Activated CD4-positive, alpha-beta T cell treated with anti-CD3 and anti-CD28 coated beads for 24 hours (primary cell): ENCODE data around the gene TDRD9.

Experiments used
- DNase-seq, 2 donors: peaks; one replicate each; pipeline ENCODE4 v3.0.0-alpha.2; 2020; ENCODE audit warnings: low read depth in 2 of 2

Gene TDRD9

DNA sequence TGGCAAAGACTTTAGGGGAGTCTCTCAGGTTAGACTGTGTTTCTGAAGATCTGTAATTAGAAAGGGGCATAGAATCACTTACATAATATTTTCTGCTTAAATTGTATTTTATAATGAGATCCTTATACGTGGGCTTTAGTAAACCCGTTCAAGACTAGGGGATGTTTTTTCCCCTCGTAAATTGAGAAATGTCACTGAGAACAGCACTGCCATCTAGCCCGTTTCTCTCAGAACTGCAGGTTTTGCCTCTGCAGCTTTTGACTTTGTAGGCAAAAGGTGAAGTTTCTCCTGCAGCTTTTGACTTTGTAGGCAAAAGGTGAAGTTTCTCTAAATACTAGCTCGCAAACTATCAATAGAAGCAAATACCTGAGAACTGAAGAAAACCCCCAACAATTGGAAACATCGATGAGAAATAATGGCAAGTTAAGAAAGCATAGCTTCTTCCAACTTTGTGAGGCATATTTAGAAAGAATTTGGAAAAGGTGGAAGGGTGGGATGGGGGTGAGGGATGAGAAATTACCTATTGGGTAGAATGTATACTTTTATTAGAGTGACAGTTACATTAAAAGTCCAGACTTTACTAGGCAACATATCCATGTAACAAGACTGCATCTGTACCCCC lies 147.4 kb downstream of the TDRD9 start:
- DNase-seq: no peak

DNA sequence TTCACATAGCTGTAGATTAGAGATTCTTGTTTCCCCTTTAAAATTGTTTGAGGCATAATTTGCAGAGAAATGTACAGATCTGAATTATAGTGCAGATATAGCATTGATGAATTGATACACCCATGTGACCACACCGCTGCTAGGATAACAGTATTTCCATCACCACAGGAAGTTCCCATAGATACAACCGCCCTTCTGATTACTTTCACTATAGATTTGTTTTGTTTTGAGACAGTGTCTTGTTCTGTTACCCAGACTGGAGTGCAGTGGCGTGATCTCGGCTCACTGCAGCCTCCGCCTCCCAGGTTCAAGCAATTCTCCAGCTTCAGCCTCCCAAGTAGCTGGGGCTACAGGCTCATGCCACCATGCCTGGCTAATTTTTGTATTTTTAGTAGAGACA lies 148.5 kb downstream of the TDRD9 start:
- no peak for DNase-seq

- peak; percentile 76 to 80 for DNase-seq
Observed at GRCh38 chr14:104078031-104078455, 149.8 kb downstream of the TDRD9 start.

DNA sequence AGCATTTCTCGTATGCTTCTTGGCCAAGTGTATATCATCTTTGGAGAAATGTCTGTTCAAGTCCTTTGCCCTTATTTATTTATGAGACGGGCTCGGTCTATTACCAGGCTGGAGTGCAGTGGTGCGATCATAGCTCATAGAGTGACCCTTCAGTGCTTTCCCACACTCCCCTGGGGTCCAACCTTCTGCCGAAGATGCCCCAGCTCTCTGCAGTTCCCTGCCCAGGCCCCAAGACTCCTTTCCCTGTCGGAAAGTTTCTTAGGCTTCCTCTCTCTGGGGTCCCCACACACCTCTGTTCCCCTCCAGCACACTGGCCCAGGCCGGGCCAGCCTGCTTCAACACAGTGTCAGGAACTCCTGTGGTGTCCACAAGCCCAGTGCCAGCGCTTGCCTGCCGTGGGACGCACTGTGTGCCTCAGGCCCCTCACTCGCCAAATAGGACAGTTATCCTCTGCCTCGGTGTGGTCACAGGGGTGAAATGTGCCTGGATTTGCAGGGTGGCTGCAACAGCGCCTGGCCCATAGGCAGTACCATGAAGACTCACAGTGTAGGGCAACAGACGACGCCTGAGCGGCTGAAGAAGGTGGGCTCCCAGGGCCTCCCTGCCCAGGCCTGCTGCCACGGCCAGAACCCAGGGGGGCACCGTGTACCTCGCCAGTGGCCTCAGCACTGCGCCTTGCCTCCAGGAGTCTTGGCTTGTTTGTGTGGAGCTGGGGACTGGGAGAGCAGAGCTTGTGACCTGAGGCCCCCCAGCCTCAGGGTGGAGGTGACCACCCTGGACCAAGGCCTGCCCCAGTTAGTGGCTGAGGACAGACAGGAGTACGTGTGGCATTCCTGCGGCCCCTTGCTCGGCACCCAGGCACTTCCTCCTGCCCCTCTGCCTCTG lies 152.4 kb downstream of the TDRD9 start:
- no peak for DNase-seq

DNA sequence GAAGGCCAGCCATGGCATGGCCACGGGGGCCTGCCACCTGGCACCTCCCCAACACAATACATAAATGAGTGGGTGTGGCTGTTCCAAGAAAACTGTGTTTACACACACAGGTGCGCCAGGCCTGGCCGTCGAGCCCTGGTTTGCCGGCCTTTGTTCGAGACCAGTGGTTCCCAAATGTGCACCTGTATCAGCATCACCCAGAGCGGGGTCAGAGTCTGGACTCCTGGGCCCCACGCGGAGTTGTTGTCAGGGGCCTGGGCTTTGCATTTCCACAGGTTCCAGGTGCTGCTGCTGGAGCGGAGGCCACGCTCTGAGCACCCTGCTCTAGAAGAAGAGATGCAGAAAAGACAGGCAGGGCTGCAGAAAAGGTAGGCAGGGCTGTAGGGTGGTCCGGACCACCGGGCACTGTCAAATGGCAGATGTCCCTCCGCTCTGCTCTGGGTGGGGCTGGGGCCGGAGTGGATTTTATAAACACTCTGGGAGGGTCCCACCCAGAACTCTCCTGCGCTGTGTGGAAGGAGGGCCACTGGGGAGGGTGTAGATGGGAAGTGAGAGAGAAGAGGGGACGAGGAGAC lies 153.1 kb downstream of the TDRD9 start:
- no peak for DNase-seq

- DNase-seq: no peak
Observed at GRCh38 chr14:104081951-104082464, 153.8 kb downstream of the TDRD9 start.

- DNase-seq: no peak
Observed at GRCh38 chr14:104082807-104083206, 154.6 kb downstream of the TDRD9 start.

- DNase-seq: no peak
Observed at GRCh38 chr14:104084251-104085002, 156.2 kb downstream of the TDRD9 start.

GRCh38 chr14:104085032-104085888 lies 157.0 kb downstream of the TDRD9 start, which contains the start of gene ASPG:
TSS of gene ASPG (plus strand) at chr14:104085700. CDS start at chr14:104085771, 71 bp downstream.
- DNase-seq: no peak

GRCh38 chr14:104085889-104086201 lies 157.6 kb downstream of the TDRD9 start:
- DNase-seq: no peak

DNA sequence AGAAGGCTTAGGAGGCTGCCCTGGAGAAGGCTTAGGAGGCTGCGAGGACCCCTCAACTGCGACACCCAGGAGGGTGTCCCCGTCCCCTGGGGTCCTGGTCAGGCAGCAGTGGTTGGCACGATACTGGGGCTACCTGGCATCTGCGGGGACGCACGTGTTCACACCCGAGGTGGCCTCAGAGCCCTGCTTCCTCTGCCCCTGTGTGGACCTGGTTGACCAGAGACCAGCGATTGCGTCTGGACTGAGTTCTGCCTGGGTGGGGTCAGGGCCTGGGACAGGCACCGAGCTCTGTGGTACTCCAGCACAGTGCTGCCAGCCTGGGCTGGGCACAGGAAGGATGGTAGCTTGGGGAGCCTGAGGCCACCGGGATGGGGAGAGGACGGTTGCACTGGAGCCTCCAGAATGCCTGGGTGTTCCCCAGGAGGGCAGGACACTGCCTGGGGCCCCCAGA lies 158.0 kb downstream of the TDRD9 start:
- DNase-seq: no peak

- DNase-seq: no peak
Observed at GRCh38 chr14:104086661-104087461, 158.6 kb downstream of the TDRD9 start.

DNA sequence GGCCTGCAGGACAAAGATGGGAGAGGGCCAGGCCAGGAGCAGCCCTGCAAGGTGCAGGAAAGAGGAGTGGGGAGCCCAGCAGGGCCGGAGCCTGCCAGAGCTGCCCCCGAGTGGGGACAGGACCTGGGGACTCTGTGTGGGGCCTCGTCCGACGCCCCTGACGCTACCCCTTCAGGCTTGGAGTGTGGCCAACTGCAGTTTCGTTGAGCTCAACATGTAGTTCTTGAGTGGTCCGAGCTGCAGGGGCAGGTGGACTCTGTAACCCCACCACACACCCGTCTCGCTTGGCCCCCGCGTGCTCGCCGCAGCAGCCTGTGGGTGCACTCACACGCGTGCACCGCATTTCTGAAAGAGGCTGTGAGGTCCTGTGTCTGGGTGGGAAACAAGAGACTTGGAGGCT lies 159.2 kb downstream of the TDRD9 start:
- no peak for DNase-seq

DNA sequence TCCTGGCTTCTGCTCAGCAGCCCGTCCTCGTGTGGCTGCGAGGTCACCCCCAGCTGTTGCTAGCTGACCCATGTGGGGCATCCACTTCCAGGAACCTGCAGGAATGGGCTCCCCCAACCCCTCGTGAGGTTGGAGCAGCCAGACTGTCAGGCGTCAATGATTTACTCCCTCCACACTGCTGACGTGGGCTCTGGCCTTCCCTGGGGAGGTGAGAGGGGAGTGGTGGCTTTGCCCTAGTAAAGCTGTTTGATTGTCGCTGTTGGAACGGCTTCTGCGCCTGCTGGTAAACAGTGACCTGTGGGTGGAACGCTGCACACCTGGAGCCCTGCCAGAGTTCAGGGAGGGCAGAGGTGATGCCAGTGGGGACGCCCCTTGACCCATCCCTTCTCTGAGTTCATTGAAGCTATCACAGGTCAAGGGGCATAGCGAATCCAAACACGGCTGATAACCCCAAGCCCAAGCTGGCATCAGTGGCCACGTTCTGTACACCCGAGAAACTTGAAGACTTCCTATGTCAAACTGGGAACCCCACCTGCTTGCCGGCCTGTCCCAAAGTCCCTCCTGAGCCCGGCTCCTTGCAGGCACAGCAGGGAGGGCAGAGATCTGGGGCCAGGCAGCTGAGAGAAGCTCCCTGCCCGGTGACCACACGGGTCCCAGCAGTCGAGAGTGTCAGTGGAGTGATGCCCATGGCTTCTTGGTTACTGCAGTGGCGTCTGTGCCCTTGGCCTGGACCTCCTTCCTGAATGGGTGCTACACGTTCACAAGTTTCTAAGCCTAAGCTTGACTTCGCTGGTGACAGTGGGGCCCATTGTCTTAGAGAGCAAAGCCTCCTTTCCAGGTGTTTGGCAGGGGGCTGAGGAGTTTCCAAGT lies 160.0 kb downstream of the TDRD9 start:
- no peak for DNase-seq

GRCh38 chr14:104090071-104090748 lies 162.0 kb downstream of the TDRD9 start:
- no peak for DNase-seq

DNA sequence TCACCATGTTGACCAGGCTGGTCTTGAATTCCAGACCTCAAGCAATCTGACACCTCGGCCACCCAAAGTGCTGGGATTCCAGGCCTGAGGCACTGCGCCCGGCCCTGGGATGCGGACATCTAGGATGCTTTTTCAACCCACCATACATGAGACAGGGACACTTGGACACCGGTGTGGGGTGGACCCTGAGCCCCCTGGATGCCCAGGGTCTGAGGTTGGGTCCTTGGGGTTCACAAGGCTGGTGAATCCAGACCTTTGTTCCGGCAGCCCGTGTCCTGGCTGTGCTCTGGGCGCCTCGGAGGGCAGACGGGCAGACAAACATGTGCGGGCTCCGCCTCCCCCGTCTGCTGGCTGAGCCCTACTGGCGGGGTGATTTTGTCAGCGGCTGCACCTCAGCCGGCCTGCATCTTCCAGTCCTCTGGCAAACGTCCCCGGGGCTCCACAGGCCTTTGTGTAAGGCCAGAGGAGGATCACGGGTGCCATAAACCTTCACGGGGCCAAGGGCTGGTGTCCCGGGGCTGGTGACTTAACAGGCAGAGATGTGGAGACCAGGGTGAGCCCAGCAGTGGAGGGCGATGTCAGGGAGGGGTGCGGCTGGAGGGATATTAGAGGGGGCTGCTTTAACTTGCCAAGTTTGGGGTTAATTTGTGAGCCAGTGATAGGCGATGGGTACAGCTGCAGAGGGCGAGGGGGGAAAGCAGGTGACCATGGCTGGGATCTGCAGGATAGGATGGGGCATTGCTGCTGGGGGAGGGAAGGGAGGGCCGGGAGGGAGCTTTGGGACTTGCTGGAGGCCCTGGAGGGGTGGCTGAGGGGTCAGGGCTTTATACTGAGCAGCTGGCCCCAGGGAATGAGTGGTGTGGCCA lies 163.0 kb downstream of the TDRD9 start:
- no peak for DNase-seq

GRCh38 chr14:104091927-104092771 lies 163.9 kb downstream of the TDRD9 start:
- no peak for DNase-seq
